Large intestine (tissue), 3 donors: ENCODE measurements around the gene AGAP1. TPM values are rescaled to one million over a fixed set of nuclear protein-coding genes. Genes with fewer than 3 reads are reported as not detected.

Experiments used
- DNase-seq, 2 donors: peaks; one replicate each; pipeline versions ENCODE4 v3.0.0 to v3.0.0-alpha.2; 2013
- H3K27ac ChIP-seq: one replicate; pipeline ENCODE4 v1.5.1; 2013; ENCODE audit warnings: low read length
- H3K27me3 ChIP-seq: 2 replicates; pipeline ENCODE4 v1.6.1; 2013; ENCODE audit warnings: low read length; ENCODE audit not compliant: control insufficient read depth, insufficient read depth
- H3K36me3 ChIP-seq: 2 replicates; pipeline ENCODE4 v1.6.1; 2013; ENCODE audit warnings: low read length; ENCODE audit not compliant: control insufficient read depth, insufficient read depth
- H3K4me1 ChIP-seq: one replicate; pipeline ENCODE4 v1.6.1; 2013; ENCODE audit warnings: low read length; ENCODE audit not compliant: control insufficient read depth, insufficient read depth
- H3K4me3 ChIP-seq: one replicate; pipeline ENCODE4 v1.5.1; 2013; ENCODE audit warnings: low read length
- H3K9me3 ChIP-seq: one replicate; pipeline ENCODE4 v1.6.1; 2013; ENCODE audit warnings: mild to moderate bottlenecking, low read depth, low read length, moderate library complexity; ENCODE audit not compliant: control insufficient read depth
- WGBS: methylation state at CpG from one replicate; pipeline ENCODE4 v1.1.5; 2013; ENCODE audit warnings: low lambda C conversion rate; ENCODE audit not compliant: insufficient coverage; 5-methylcytosine and 5-hydroxymethylcytosine counted together
- polyA plus RNA-seq: library from polyadenylated mRNA; unstranded; fragments of 120-200 nt; gene quantifications from one replicate; pipeline ENCODE4 v1.2.1, GENCODE V29; 2013

Gene AGAP1
- polyA plus RNA-seq, 1 donor: 18.0 TPM

- WGBS: no CpG with 5 or more reads among the region's 16 CpGs
These were observed 662.4 kb downstream of the AGAP1 start for GRCh38 chr2:236156095-236156859.

DNA sequence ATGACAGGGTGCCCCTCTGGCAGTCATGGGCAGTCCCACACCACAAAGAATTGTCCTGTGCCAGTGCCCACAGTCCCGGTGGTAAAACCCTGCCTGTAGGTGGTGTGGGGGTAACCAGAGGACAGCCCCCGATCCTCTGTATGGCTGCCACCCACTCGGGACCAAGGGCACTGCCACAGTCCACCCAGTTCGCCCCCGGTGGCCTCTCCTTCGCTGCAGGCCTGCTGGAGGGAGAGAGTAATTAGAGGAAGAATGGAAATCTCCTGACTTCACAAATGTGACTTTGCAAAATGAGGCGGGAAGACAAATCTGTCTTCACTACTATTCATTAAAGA lies 663.0 kb downstream of the AGAP1 start:
- no peak for DNase-seq
- Histone ChIP-seq H3K9me3 (peaks cover 3% of the 10 kb centered on the region), H3K4me1 (no peaks in the 10 kb centered on the region), H3K27ac (no peak overlapping the region), H3K36me3 (no peaks in the 10 kb centered on the region), H3K27me3 (peaks cover 75% of the 10 kb centered on the region), H3K4me3 (no peak overlapping the region)
- 63% methylated on average over 1 of the region's 7 CpGs for WGBS

More at GRCh38 chr2:236156095-236156859, 662.4 kb downstream of the AGAP1 start:
- H3K4me1 ChIP-seq: no peaks in the 10 kb centered on the region
- no peak overlapping the region for H3K27ac ChIP-seq
- no peak overlapping the region for H3K4me3 ChIP-seq
- no peaks in the 10 kb centered on the region for H3K36me3 ChIP-seq
- peaks cover 3% of the 10 kb centered on the region for H3K9me3 ChIP-seq
- peaks cover 69% of the 10 kb centered on the region for H3K27me3 ChIP-seq
- no peak for DNase-seq

- DNase-seq: no peak
- WGBS: 100% methylated on average over 1 of the region's 6 CpGs
- Histone ChIP-seq H3K27me3 (peaks cover 80% of the 10 kb centered on the region), H3K9me3 (peaks cover 3% of the 10 kb centered on the region), H3K4me3 (no peak overlapping the region), H3K36me3 (no peaks in the 10 kb centered on the region), H3K27ac (no peak overlapping the region), H3K4me1 (no peaks in the 10 kb centered on the region)
These were observed 663.5 kb downstream of the AGAP1 start for GRCh38 chr2:236157366-236157765.

DNA sequence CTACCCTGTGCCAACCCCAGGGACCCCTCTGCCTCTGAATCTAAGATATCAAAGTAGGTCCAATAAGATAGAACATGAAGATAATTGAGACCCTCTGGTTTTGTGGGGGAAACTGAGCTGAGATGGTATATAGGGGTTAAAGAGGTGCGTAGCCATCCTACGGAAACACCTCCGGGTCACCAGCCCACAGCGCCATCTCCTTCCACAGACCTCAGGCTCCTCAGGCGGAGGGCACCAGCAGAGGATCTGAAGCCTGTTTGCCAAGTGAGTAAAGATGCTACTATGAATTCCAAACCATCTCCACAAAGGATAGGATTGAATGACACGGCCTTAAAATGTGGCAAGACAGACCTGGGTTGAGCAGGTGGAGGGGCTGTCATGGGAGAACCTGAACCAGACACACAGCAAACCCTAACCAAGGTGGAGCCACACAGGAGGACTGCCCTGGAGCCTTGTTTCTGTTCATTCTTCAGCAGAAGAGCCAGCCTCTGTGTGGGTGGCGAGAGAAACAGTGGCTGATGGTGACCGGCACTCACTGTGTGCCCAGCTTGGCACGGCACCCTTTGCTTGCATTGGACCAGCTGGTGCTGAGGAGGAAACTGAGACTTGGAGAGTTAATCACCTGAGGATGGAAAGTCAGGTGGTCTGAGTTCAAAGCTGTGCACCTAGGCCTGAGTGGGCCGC lies 664.1 kb downstream of the AGAP1 start:
- Histone ChIP-seq H3K9me3 (peaks cover 3% of the 10 kb centered on the region), H3K36me3 (no peaks in the 10 kb centered on the region), H3K27ac (no peak overlapping the region), H3K4me3 (no peak overlapping the region), H3K4me1 (no peaks in the 10 kb centered on the region), H3K27me3 (peaks cover 86% of the 10 kb centered on the region)
- WGBS: no CpG with 5 or more reads among the region's 10 CpGs
- DNase-seq: no peak

DNA sequence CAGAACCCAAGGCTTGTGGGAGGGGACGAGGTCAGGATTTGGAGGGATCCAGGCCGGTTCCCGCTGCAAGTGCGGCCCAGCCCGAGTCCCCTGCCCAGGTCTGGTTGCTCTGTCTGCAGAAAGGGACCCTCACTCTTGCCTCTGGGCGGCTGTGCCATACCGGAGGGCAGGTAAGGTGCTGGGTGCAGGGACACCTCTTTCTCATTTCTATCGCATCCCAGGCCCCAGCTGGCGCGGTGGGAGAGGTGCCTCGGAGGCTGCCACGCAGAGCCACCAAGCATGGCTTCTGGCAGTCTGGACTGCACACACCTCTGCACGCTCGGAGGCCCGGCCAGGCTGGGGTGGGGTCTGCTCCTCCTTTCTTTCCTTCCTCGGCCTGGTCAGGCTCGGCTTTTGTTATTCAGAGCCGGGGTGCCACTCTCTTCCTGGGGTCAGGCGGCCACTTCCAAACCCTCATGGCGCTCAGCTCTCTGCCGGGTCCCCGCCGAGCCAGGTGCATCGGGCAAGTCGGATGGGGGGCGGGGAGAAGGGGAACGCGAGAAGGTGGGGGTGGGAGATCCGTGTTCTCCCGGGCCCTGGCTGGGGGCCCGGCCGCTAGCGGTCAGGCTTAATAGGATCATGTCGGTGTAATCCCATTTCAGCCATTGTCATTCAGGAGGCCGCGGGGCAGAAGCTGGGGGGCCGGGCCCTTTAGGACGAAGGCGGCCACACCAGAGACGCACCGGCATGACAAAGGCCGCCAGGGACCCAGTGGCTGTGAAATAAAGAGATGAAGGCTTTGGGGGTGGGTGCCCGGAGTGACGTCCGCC lies 665.3 kb downstream of the AGAP1 start:
- peaks cover 10% of the 10 kb centered on the region for H3K4me1 ChIP-seq
- no peak overlapping the region for H3K27ac ChIP-seq
- H3K36me3 ChIP-seq: no peaks in the 10 kb centered on the region
- H3K4me3 ChIP-seq: no peak overlapping the region
- no peak for DNase-seq
- WGBS: no CpG with 5 or more reads among the region's 45 CpGs
- peaks cover 90% of the 10 kb centered on the region for H3K27me3 ChIP-seq
- H3K9me3 ChIP-seq: peaks cover 10% of the 10 kb centered on the region

GRCh38 chr2:236159778-236160170 lies 665.9 kb downstream of the AGAP1 start:
- Histone ChIP-seq H3K36me3 (no peaks in the 10 kb centered on the region), H3K4me3 (no peak overlapping the region), H3K4me1 (peaks cover 12% of the 10 kb centered on the region), H3K9me3 (peaks cover 12% of the 10 kb centered on the region), H3K27ac (no peak overlapping the region), H3K27me3 (peaks cover 94% of the 10 kb centered on the region)
- no peak for DNase-seq
- no CpG with 5 or more reads among the region's 33 CpGs for WGBS

DNA sequence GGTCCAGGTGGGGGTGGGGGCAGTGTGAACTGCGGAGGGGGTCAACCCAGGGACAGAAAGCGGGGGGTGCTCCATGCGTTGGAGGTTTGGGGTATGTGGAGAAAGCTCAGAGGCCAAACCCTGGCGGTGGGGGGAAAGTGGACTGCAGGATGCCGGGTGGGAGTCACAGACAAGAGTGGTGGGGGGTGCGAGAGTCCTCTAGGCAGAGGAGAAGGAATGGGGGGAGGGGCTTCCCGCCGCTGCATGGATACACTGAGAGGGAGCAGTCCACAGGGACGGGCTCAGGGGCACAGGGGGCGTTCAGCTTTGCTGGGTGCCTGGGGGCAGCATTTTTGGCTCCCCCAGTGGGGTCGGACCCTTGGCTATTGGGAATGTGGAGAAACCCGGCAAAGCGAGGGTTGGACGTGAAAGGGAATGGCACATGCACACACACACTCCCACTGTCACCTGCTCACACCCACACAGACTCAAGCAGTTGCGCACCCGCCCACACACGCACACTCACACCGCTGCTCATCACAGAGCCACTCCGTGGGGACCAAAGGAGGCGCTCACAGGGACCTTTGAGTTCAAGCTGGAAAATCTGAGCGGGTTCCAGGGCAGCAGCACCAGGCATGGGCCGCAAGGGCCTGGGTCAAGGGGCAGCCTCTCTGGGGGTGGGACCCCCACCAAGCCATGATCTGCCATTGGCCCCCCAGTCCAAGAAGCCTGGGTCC lies 666.7 kb downstream of the AGAP1 start:
- Histone ChIP-seq H3K9me3 (peaks cover 12% of the 10 kb centered on the region), H3K4me3 (no peak overlapping the region), H3K27me3 (peaks cover 99% of the 10 kb centered on the region), H3K4me1 (peaks cover 12% of the 10 kb centered on the region), H3K36me3 (no peaks in the 10 kb centered on the region), H3K27ac (no peak overlapping the region)
- no peak for DNase-seq
- WGBS: no CpG with 5 or more reads among the region's 22 CpGs

DNA sequence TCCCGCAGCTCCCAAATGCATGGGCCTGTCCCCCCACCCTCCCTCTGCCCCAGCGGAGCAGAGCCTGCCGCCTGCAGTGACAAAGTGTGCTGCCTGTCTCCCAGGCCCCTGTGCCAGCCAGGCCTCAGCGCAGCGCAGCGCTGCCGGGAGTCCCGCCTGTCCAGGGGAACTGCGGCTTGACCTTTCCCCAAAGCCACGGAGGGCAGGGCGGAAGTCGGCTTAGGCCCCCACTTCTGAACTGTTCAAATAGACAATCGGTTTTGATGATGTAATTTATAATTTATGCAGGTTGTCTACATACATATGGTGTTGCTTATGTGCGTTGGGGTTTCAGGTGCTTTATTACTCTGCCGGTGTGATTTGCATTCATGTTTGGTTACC lies 667.2 kb downstream of the AGAP1 start:
- WGBS: no CpG with 5 or more reads among the region's 15 CpGs
- H3K4me3 ChIP-seq: no peak overlapping the region
- no peak overlapping the region for H3K27ac ChIP-seq
- peaks cover 12% of the 10 kb centered on the region for H3K4me1 ChIP-seq
- peaks cover 99% of the 10 kb centered on the region for H3K27me3 ChIP-seq
- H3K36me3 ChIP-seq: no peaks in the 10 kb centered on the region
- H3K9me3 ChIP-seq: peaks cover 14% of the 10 kb centered on the region
- no peak for DNase-seq

- no peak overlapping the region for H3K4me3 ChIP-seq
- H3K4me1 ChIP-seq: peaks cover 17% of the 10 kb centered on the region
- no peak overlapping the region for H3K27ac ChIP-seq
- H3K27me3 ChIP-seq: peaks cover 99% of the 10 kb centered on the region
- no peak for DNase-seq
- peaks cover 15% of the 10 kb centered on the region for H3K9me3 ChIP-seq
- H3K36me3 ChIP-seq: no peaks in the 10 kb centered on the region
- WGBS: no CpG with 5 or more reads among the region's 12 CpGs
These were observed 667.7 kb downstream of the AGAP1 start for GRCh38 chr2:236161531-236161930.
